Measurements from ENCODE around the gene SST.

SST gene

DNA sequence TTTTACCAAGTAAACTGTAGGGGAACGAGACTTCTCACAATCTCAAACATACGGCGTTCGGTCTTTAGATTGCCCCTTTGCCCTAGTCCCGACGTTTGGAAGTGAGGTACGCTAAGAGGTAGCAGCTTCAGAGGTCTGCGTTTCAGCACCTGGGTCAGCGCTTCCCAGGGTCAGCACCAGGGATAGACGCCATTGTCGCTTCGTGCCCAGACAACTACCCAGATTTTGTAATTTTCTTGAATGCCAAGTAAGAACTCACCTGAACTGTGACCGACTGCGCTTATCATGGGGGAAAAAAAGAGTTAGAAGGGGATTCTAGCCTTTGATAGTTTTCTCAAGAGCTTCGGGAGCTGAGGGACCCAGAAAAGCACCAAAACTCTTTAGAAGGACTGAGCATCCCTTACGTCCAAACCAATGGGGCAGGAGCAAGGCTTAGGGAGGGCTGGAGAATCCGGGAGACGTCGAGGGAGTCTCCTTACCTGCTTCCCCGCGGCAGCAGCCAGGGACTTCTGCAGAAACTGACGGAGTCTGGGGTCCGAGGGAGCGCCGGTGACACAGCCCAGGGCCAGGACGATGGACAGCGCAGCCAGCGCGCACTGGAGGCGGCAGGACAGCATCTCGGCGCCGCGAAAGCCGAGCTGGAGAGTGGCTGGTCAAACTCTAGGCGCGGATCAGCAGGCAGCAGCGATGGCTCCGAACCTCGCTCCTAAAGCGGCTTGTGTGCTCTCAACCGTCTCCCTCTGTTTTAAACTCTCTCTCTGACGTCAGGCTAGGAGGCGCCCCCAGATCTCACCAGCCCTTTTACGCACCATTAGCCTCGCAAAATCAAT, at the start of gene SST:
TSS of gene SST (minus strand) at position 720 of the 830 bp plus-strand sequence. CDS start at position 617, 103 bp downstream.
- peak in 1 of 2 experiments; percentile 40 for DNase-seq

DNA sequence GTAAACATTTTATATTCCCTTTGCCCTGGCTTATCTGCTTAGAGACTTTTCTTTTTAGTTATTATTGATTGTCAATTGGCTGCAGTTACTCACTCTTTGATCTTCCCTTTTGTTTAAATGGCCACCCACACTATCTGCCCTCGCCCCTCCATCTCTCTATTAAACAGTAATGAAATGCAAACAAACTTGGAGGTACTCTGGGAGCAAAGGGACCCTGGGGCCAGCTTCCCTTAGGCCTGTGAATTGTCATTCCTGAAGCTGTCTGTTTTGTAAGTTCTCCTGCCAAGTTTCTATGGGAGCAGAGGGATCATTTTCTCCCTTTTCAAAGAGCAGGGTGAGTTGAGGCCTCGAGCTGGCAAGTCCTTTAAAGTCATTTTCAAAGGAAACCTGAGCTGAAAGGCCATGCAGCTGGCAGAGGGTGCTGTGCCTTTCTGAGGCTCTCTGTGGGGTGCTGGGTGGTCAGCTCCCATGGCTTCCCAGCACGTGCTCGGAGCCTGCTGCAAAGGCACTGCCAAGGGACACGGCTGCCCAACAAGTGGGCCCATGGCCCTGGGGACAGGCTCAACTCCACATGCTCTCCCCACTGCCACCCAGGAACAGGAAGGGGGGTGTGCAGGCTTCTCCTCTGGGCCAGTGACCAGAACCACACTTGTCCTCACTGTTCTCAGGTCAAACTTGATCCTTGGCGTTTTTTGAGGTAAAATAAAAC, 49.6 kb upstream of the SST start:
- no peak for DNase-seq

DNA sequence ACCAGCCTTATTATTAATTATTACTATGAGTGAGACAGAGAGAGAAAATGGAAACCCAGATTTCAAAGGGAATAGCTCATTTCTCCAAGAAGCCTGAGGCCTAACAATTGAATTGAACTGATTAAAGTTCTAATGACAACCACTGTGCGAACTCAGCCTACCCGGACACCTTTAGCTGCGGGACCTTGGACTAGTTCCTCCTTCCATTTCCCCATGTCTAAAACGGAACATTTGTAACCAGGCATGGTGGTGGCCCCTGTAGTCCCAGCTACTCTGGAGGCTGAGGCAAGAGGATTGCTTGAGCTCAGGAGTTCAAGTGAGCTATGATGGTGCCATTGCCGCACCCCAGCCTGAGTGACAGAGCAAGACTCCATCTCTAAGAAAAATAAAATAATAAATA, 48.6 kb upstream of the SST start:
- no peak for DNase-seq

DNA sequence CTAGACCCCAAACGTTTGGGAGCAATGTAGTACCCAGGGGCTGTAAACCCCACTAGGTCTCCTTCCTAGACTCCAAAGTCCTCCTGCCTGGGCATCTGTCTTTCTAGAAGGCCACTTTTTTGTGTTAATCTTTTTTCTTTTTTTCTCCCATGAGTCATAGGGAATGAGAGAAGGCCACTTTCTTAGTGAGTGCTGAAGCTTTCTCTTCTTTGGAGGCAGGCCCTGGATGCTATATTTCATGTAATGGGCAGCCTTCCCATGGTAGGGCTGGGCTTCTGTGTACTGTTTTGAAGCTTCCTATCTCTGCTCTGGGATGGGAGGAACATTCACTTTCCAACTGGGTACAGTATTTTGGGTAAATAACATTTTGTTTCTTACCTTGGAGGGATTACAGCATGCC, 47.4 kb upstream of the SST start:
- no peak for DNase-seq

DNA sequence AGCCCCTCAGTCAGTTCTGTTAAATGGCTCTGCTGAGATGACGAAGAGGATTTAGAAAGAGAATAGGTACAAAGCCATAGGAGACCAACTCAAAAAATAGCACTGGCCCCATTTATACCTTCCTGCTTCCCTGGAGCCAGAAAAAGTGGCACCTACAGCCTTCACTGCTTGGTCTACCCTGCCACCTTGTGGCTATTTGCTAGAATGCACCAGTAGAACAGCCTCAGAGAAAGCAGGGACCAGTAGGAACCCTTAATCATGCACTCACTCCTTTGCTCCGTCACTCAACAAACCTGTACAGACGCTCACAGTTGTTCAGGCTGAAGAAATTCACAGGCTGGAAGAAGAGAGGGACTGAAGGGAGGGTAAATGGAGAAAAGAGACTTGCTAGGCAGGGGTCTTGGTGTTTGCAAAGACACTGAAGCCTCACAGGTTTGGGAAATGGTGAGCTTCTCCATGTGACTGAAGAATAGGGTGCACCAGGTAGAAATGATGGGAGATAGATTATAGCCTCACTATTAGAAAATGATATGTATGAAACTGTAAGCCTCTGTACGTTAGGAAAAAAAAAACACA, 44.3 kb upstream of the SST start:
- peak; percentile 62 to 84 for DNase-seq

DNA sequence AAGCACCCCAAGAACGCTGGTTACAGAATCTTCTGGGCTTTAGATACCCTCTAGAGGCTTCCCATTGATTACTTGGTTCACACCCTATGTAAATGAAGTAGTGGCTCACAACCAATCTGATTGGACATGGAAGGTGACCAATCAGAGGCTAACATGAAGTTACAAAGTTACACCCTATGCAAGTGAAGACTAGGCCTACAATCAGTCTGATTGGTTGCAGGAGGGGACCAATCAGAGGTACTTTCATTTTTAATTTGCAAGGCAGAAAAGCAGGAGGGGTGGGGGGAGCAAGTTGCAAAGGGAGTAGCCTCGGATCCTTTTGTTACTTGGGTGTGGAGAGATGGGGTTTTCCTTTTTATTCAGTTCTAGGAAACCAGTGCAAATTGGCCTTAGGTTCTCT, 43.3 kb upstream of the SST start:
- DNase-seq, result peak in 1 of 2 experiments; percentile 45

DNA sequence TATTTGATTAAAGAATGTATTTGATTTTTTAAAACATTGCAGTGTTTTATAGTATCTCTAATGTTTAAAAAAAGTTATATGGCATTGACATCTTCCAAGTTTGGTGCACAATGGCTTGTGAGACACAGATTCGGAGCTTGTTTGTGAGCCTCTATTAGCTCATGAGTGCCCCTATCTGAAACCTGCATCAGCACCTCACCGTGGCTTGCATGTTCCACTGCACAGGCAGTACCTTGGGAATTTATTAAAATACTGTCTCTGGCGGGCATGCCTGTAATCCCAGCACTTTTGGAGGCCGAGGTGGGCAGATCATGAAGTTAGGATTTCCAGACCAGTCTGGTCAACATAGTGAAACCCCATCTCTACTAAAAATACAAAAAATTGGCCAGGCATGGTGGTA, 39.0 kb upstream of the SST start:
- peak in 1 of 2 experiments; percentile 56 for DNase-seq

DNA sequence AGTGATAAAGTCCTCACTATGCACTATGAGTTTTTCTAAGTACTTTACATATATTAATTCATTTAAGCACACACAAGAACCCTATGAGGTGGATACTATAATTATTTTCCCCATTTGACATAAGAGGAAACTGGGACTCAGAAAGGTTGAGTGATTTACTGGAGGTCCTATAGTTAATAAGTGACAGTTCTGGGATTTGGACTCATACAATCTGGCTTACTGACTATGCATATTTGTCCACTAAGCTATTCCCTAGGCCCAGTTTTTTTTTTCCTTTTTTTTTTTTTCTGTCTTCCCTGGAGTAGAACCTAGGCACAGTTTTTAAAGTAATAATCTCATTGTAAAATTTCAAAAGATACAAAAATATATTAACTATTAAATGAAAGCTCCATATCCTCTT, 38.5 kb upstream of the SST start:
- DNase-seq, result no peak

DNA sequence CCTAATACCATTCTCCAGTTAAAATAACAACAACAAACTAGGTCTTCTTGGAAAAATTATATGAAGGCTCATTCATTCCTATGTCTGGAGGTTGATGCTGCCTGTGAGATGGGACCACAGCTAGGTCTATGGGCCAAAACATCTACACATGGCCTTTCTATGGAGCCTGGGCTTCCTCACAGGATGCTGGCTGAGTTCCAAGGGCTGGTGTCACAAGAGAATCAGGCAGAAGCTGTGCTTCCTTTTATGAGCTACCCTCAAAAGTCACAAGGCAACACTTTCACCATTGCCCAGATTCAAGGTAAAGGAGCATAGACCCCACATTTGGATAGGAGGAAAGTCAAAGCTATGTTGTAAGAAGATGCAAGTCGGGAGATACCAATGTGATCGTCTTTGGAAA, 36.8 kb upstream of the SST start:
- DNase-seq, result no peak

DNA sequence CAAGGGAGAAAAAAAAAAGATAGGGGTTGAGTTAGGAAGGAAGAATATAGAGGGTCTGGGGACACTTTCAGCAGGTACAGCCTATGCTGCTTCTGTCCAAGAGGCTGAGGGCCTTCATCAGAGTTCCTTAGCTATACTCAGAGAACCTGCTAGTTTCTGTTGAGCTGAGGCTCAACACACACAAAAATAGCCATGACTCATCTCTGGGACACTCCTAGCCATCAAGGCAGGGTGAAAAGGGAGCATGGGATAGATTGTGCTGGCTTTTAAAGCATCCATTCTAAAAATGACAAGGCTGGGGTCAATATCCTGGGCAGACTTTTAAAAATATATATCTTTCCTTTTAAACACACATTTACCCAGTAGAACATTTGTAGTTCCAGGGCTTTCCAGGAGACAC, 35.0 kb upstream of the SST start:
- DNase-seq, result no peak

DNA sequence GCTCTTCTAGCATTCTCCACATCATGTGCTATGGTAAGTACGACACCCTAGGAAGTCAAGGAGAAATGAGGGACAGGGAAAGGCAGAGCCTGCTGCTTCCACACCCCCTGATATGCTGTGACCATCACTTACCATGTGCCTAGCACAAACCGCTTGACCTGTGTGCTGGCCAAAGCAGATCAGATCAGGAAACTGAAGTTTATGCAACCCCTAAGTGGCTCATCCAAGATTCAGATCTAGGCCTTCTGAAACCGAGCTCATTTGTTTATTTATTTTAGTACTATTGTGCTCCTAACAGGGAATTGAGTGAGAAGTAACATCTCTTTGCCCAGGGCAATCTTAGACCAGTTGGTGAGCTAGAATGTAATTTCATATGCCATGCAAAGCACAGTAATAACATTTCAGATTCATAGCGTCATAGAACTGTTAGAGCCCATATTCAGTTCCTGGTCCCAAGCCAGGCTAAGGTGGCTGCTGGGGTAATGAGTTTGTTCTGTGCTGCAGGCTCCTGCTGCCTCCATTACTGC, 32.4 kb upstream of the SST start, which contains the start of gene RTP2:
TSS of gene RTP2 (minus strand) at position 51 of the 527 bp plus-strand sequence. CDS start 429 bp downstream, outside the sequence.
- no peak for DNase-seq

DNA sequence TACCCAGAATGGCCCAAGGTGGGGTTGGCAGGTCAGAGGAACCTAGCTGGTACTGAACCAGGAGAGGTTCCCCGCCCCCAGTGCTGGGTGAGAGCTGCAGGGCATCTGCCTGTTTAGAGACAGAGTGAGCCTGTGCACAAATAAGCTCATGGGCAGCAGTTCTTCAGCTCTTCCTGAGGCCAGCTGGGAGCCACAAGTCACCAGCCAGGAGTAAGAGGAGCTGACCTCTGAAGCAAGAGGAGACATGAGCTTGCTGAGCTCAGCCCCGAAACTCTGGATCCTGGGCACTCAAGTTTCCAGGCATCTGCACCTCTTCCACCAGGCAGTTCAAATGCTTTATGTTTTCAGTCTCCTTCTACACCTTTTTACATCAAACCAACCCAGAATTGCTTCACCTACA, 30.1 kb upstream of the SST start:
- no peak for DNase-seq

DNA sequence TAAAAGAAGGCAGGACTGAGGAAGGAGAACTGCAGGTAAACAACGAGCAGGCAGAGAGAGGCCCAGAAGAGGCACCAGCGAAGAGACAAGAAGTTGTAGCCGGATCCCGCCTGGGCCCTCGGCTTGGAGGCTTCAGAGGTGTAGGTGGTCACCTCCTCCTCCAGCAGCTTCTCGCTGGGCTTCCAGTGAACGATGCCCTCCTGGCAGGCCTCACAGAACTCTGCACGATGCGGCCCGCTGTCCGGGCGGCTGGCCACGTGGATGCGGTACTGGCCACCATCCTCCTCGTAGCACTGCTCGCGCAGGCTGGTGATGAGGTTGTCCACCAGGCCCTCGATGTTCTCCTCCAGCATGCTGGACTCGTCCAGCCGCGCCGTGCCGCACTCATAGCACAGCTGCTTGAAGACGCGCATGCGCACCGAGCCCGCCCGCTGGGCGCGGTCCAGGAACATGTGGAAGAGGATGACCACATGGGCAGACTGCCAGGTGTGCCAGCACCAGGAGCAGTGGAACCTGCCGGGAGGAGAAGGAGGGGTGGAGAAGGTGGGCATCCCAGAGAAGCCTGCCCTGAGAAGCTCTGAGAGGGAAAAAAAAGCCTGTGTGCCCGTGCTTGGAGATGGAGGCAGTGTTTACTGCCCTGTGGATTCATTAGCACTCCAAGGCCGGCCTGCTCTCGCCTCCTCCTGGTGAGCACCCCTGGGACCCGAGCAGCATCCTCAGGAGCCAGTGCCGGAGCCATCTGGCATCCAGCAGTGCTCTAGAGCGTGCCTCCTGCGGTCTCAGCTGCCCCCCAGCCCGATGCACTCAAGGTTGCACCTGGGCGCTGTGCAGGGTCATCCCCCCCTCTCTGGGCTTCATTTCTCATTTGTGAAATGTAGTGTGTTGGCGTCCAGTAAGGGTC, 28.6 kb upstream of the SST start:
- no peak for DNase-seq

DNA sequence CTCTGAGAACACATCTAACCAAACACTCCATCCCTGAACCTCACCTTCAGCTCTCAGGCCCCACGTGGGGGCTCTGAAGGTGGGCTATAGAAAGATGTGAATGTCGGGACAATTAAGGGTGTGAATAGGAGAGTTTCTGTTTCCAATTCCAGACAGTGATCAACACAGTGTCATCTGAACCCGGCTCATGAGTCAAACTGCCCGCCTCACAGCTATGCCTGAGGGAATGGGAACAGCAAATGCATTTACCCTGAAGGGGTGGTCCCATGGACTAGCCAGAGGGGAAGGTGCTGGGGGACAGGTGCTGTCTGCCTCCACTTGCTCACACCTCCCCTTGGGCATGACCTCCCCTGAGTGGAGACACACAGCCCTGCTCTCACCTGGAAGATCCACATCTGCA, 25.8 kb upstream of the SST start:
- DNase-seq, result no peak

DNA sequence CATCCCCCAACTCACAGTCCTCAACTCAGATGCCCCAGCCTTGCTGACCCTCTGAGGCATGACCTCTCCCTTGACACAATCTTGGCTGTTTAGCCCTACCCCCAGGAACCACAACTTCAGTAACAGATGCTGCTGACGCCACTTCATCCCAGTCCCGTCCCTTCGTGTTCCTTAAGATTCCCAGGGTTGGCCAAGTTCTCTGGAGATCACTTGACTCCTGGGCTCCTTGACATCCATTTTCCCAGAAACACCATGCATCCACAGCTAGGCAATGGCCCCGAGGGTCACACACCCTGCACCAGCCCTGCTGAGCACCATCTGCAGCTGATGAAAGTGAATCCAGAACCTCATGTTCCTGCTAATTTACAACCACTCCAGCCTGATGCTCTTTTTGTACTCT, 25.3 kb upstream of the SST start:
- DNase-seq, result no peak

DNA sequence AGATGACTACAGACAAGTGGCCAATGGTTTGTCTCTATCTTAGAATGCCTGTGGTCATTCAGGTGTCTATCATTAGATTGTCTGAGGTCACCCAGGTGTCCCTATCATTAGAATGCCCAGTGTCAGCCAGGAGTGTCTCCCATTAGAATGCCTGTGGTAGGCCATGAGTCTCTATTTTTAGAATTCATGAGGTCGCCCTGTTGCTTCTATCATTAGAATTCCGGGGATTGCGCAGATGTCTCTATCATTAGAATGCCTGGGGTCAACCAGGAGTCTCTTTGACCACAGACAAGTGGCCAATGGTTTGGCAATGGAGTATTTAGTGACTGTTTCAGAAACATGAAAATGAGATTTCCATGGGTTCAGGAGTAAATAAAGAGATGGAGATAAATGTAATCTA, 24.6 kb upstream of the SST start:
- no peak for DNase-seq

DNA sequence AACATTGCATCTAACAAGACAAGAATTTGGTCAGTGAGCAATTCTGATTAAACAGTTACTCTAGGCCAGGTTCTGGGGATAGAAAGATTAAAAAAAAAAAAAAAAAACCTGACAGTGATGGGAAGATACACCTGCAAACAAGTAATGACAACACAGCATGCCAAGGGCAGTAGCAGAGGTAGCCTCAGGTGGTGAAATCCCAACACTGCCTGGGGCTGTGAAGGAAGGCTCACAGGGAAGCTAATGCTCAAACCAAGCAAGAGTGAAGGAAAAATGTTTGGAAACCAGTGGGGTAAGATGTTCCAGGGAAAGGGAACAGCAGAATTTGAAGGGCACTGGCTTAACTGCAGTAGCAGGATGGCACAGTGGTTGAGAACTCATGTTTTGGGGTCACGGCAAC, 23.2 kb upstream of the SST start:
- no peak for DNase-seq

DNA sequence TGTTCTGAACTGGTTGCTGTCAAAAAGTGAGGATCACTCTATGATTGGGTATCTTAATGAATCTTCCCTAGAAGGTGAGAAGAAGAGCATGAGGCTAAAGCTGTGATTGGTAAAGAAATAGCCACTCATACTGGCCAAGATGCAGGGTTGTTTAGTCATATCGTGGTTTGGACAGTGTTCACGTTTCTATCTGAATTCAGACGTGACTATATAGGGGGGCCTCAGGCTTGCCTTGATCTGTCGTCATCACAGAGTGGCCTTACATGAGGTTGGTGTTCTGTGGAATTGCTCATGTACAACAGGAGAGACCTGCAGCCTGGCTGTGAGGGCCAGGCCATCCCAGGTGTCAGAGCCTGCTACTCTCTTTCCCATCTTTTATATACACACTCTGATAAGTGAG, 19.8 kb upstream of the SST start:
- DNase-seq, result no peak

DNA sequence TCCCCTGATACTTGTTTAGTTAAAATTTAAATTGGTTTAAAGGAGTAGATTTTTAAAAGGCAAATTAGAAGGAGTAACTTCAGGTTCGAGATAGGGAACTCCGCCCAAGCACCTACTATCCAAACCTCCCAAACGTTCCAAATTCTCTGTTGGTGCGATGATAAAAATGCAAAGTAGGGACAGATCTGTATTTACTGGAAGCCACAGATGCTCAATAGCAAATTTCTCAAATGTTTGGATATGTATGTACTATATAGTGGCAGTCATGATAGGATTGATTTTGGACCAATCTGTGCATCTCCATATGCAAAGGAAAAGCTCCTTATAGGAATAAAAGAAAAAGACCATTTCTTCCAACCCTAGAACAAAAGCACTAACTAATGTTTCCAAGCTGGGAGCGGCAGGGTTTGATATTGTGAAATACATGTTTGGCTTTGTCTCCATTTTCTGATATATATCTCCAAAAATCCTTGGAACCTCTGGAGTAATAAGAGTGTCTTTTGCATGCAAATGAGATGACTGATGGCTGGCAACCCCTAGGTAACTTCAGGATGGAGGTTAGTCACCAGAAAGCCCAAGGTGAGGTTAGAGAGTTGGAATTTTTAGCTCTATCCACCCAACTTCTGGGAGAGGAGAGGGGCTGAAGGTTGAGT, 16.6 kb upstream of the SST start:
- DNase-seq, result no peak

DNA sequence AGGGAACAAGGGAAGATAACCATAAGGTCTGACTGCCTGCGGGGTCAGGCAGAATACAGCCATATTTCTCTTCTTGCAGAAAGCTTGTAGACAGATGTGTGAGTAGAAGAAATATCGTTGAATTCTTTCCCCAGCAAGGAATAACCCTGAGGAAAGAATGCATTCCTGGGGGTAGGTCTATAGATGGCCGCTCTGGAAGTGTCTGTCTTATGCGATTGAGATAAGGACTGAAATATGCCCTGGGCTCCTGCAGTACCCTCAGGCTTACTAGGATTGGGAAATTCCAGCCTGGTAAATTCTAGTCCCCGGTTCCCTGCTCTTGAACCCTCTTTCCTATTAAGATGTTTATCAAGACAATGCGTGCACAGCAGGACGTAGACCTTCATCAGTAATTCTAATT, 15.8 kb upstream of the SST start:
- no peak for DNase-seq

DNA sequence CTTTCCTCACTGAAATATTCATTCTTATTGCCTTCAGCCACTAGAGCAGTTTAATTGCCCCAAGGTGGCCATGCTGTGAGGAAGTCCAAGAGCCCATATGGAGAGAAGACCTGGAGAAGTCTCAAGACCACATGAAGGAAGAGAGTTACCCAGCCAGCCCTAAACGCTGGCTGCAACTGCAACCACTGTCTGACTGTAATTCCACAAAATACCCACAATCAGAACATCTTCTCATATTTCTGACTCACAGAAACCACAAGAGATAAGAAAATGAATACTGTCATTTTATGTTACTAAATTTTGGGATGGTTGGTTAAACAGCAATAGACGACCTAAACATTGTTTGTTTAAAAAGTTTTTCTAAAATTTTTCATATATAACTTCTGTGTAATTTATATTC, 14.7 kb upstream of the SST start:
- no peak for DNase-seq

DNA sequence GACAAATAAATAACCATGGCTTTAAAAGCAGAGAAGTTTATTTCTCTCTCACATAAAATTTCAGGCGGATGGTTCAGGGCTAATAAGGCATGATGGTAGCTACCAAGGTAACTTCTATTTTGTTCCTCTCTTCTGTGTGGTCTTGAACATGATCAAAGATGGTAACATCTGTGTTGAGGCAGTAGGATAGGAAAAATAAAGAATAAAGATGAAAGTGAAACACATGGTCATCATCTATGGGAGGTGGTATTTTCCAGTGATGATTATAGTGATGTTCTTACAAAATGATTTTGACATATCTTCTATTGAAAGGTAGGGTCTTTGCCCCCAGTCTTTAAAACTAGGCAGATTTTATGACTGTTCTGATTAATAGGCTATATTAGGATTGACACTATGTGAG, 14.2 kb upstream of the SST start:
- no peak for DNase-seq
